Skeletal muscle satellite cell (primary cell): ENCODE data around the gene ACBD6.

Source experiments
- H3K27me3 ChIP-seq: 2 replicates; pipeline ENCODE4 v1.7.0; 2013; ENCODE audit warnings: low read length; ENCODE audit not compliant: control insufficient read depth, insufficient read depth
- H3K36me3 ChIP-seq: 2 replicates; pipeline ENCODE4 v1.7.0; 2013; ENCODE audit warnings: mild to moderate bottlenecking, control low read depth, low read length; ENCODE audit not compliant: insufficient read depth
- H3K4me1 ChIP-seq: 2 replicates; pipeline ENCODE4 v1.7.0; 2013; ENCODE audit warnings: low read length; ENCODE audit not compliant: control insufficient read depth, insufficient read depth
- H3K4me2 ChIP-seq: 2 replicates; pipeline ENCODE4 v1.7.0; 2013; ENCODE audit warnings: mild to moderate bottlenecking, low read length
- H3K4me3 ChIP-seq: 2 replicates; pipeline ENCODE4 v1.7.0; 2013; ENCODE audit warnings: low read length
- H3K9ac ChIP-seq: 2 replicates; pipeline ENCODE4 v1.7.0; 2013; ENCODE audit warnings: mild to moderate bottlenecking, low read depth, low read length, moderate library complexity
- H3K9me3 ChIP-seq: replicated peaks from 2 replicates; pipeline ENCODE4 v1.7.0; 2013; ENCODE audit warnings: mild to moderate bottlenecking, control low read depth, low read length

Gene ACBD6

GRCh38 chr1:180301135-180301742 lies 201.1 kb downstream of the ACBD6 start:
- Histone ChIP-seq H3K4me3 (no peak overlapping the region), H3K9ac (no peak overlapping the region), H3K4me1 (peaks cover 10% of the 10 kb centered on the region), H3K4me2 (no peak overlapping the region), H3K9me3 (no peaks in the 10 kb centered on the region), H3K36me3 (no peaks in the 10 kb centered on the region), H3K27me3 (no peaks in the 10 kb centered on the region)

DNA sequence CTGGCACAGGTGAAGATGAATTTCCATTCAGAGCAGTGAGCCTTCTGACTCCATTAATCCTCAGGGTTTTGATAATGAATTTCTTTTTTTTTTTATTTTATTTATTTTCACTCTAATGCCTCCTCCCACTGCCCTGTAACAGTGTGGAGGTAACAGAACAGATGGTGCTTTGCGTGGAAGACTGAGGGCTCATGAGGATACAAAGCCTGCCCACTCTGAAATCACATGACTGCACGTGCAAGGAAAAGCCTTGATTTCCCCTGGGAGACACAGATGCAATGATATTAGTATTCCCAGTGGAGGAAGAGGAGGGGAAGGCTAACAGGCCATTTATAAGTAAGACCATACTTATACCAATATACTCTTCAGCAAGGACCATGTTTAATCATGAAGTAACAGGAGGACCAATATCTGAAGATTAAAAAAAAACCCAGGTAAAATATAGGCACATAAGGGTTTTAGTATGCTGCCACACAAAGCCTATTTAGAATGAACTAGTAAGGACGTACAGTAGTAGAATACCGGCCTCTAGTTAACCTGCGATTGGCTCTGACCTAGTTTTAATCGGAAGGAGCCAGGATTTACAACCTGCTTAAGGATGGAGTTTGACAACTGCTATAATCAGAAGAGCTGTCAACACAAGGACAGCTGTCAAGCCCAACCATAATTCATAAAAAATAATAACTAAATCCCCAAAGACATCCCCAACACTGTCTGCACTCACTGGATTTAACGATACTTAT lies 202.7 kb downstream of the ACBD6 start:
- H3K36me3 ChIP-seq: no peaks in the 10 kb centered on the region
- peaks cover 10% of the 10 kb centered on the region for H3K4me1 ChIP-seq
- no peaks in the 10 kb centered on the region for H3K9me3 ChIP-seq
- H3K4me2 ChIP-seq: no peak overlapping the region
- no peak overlapping the region for H3K4me3 ChIP-seq
- H3K9ac ChIP-seq: no peak overlapping the region
- no peaks in the 10 kb centered on the region for H3K27me3 ChIP-seq

- Histone ChIP-seq H3K4me1 (peaks cover 4% of the 10 kb centered on the region), H3K9ac (no peak overlapping the region), H3K4me3 (no peak overlapping the region), H3K9me3 (no peaks in the 10 kb centered on the region), H3K36me3 (no peaks in the 10 kb centered on the region), H3K27me3 (no peaks in the 10 kb centered on the region), H3K4me2 (no peak overlapping the region)
These were observed 206.4 kb downstream of the ACBD6 start for GRCh38 chr1:180295999-180296398.

GRCh38 chr1:180294711-180295110 lies 207.7 kb downstream of the ACBD6 start:
- Histone ChIP-seq H3K27me3 (no peaks in the 10 kb centered on the region), H3K36me3 (no peaks in the 10 kb centered on the region), H3K4me1 (peaks cover 4% of the 10 kb centered on the region), H3K9ac (no peak overlapping the region), H3K9me3 (no peaks in the 10 kb centered on the region), H3K4me3 (no peak overlapping the region), H3K4me2 (no peak overlapping the region)

- no peaks in the 10 kb centered on the region for H3K4me1 ChIP-seq
- no peaks in the 10 kb centered on the region for H3K9me3 ChIP-seq
- no peak overlapping the region for H3K9ac ChIP-seq
- no peak overlapping the region for H3K4me2 ChIP-seq
- H3K36me3 ChIP-seq: no peaks in the 10 kb centered on the region
- H3K27me3 ChIP-seq: no peaks in the 10 kb centered on the region
- no peak overlapping the region for H3K4me3 ChIP-seq
These were observed 211.4 kb downstream of the ACBD6 start for GRCh38 chr1:180291004-180291403.

DNA sequence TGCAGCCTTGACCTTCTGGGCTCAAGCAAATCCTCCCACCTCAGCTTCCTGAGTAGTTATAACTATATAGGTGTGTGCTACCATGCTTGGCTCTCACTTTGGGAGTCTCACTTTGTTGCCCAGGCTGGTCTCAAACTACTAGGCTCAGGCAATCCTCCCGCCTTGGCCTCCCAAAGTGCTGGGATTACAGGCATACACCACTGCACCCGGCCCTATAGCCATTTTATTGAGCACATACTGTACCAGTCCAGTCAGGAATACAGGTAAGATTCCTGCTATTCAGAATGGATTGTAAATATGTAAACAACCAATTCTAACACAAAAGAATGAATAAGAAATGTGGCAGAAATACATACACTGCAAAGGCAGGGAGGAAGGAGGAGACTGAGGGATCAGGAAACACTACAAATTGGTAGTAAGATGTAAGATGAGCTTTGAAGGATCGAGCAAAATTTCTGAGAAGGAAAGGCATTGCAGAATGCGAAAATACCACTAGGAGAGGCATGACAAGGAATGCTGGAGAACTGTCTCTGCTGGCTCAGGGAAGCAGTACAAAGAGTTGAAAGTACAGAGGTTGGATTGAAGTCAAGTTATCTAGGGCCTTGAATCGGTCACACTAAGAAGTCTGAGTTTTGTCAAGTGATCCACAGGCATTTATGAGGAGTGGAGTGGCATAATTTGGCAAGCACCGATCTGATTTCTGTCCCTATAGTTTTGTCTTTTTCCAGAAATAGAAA lies 211.9 kb downstream of the ACBD6 start:
- Histone ChIP-seq H3K9ac (no peak overlapping the region), H3K4me1 (no peaks in the 10 kb centered on the region), H3K27me3 (no peaks in the 10 kb centered on the region), H3K9me3 (no peaks in the 10 kb centered on the region), H3K4me3 (no peak overlapping the region), H3K4me2 (no peak overlapping the region), H3K36me3 (no peaks in the 10 kb centered on the region)

DNA sequence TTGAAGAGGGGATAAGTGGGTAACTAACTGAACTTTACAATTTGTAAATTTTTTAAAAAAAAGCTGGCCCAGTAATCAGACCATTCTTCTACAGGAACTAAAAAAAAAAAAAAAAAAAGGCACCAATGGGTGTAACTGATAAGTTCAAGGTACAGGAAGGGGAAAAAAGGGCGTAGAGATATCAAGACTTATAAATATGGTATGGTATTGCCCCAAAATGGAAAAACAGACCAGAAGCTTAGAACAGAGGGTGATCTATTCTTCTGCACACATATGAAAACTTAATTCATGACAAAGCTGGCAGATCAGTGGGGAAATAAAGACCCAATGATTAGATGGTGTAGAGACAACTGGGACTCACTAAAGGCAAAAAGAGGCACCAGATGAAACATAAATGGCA lies 213.4 kb downstream of the ACBD6 start:
- Histone ChIP-seq H3K4me1 (no peaks in the 10 kb centered on the region), H3K9me3 (no peaks in the 10 kb centered on the region), H3K9ac (no peak overlapping the region), H3K4me2 (no peak overlapping the region), H3K27me3 (no peaks in the 10 kb centered on the region), H3K4me3 (no peak overlapping the region), H3K36me3 (no peaks in the 10 kb centered on the region)

DNA sequence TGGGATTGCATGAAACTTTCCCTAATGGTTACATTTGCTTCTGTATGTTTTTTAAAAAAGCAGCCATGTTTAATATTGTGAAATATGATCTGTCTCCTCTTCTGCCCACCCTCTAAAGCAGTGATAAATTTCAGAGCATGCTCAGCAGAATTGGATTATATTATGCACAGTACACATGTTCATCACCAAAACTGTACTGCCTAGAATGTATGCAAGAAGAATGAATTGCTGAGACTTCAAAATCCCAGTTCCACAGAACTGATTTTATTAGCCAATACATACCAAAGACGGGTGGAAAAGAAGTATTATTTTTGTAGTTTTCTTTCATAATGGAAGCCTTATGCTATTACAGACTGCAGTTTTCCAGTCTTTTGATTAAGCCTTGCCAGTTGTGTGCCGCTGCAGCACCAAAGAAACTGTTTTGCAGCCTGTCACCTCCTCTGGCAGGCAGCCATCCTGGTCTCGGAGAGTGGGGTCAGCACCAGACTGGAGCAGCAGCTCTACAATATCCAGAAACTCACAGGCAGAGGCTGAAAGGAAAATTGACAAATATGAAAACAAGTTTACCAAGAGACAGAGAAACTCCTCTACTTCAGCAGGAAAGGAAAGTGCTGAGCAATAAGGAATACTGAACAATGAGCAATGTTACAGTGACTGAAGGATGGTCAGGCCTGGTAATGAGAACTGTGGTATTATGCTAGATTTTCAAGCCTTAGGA lies 214.2 kb downstream of the ACBD6 start:
- Histone ChIP-seq H3K4me3 (no peak overlapping the region), H3K4me1 (no peaks in the 10 kb centered on the region), H3K9me3 (no peaks in the 10 kb centered on the region), H3K27me3 (no peaks in the 10 kb centered on the region), H3K36me3 (no peaks in the 10 kb centered on the region), H3K9ac (no peak overlapping the region), H3K4me2 (no peak overlapping the region)

DNA sequence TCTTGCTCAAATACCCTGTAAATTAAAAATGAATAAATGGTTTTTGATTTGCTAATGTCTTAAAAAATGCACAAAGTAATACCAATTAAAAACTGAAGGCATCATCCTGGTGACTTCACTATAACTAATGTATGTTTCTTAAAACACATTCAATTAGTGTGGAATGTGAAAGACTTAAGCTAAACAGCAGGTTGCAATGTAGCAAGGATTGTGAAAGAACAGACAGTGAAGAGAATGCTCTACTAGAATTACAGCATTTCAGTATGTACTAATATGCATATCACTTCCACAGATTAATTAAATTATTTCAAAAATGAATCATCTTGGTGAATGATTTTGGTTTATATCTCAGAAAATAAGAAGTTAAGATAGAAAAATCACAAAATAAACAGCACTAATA lies 216.0 kb downstream of the ACBD6 start:
- no peaks in the 10 kb centered on the region for H3K4me1 ChIP-seq
- no peaks in the 10 kb centered on the region for H3K9me3 ChIP-seq
- H3K36me3 ChIP-seq: peaks cover under 1% of the 10 kb centered on the region
- H3K27me3 ChIP-seq: no peaks in the 10 kb centered on the region
- H3K9ac ChIP-seq: no peak overlapping the region
- H3K4me2 ChIP-seq: no peak overlapping the region
- H3K4me3 ChIP-seq: no peak overlapping the region

GRCh38 chr1:180283098-180283497 lies 219.3 kb downstream of the ACBD6 start:
- H3K4me2 ChIP-seq: no peak overlapping the region

DNA sequence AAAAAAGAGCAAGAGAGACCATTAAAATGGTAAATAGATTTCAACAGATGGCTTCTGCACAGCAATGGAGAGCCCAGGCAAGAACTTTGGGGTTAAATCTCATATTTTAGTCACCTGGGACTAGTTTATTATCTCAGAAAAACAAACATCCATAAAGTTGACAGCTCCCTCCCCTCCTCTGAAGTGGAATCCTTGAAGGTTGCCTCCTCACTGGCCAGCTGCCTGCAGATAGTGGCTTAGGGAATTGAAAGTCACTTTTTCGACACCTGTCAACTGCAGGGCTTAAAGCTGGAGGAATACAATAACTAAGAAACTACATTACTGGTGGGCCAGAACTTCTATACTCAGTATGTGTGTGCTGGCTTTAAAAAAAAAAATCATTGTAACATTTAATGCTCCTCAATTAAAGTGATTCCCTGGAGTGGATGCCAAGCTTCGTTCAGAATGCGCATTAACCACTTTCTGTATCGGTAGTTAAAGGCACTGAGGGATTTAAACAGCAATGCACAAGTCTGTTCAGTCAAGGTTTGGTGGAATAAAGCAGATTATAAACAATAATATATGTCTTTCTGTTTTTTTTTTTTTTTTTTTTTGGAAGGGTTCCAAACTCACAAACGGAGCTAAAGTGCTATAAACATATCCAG lies 219.9 kb downstream of the ACBD6 start:
- Histone ChIP-seq H3K4me2 (no peak overlapping the region), H3K27me3 (no peaks in the 10 kb centered on the region), H3K4me1 (no peaks in the 10 kb centered on the region), H3K9ac (no peak overlapping the region), H3K4me3 (no peak overlapping the region), H3K36me3 (peaks cover 6% of the 10 kb centered on the region), H3K9me3 (no peaks in the 10 kb centered on the region)

More at GRCh38 chr1:180283098-180283497, 219.3 kb downstream of the ACBD6 start:
- Histone ChIP-seq H3K4me1 (no peaks in the 10 kb centered on the region), H3K36me3 (peaks cover 6% of the 10 kb centered on the region), H3K27me3 (no peaks in the 10 kb centered on the region), H3K4me3 (no peak overlapping the region), H3K9me3 (no peaks in the 10 kb centered on the region), H3K9ac (no peak overlapping the region)
